Hepatocyte (in vitro differentiated cells): Measurements from ENCODE around the gene LRCOL1.

Source experiments
- EZH2 ChIP-seq: fragments of 200-600 bp; sonication (generic); IDR thresholded peaks from 2 replicates; pipeline ENCODE4 v1.6.1; 2016; ENCODE audit warnings: antibody characterized with exemption, mild to moderate bottlenecking, borderline replicate concordance
- EZH2phosphoT487 ChIP-seq: fragments of 200-600 bp; sonication (generic); IDR thresholded peaks from one replicate; pipeline ENCODE4 v1.6.1; 2018; ENCODE audit warnings: antibody characterized with exemption, mild to moderate bottlenecking, low read depth, moderate library complexity; ENCODE audit not compliant: unreplicated experiment, severe bottlenecking
- TF ChIP-seq, protein P1 (sequence below): fragments of 200-600 bp; sonication (generic); IDR thresholded peaks from 2 replicates; pipeline ENCODE4 v1.5.1; 2016; ENCODE audit warnings: antibody characterized with exemption, mild to moderate bottlenecking; ENCODE audit not compliant: poor library complexity

DNA sequence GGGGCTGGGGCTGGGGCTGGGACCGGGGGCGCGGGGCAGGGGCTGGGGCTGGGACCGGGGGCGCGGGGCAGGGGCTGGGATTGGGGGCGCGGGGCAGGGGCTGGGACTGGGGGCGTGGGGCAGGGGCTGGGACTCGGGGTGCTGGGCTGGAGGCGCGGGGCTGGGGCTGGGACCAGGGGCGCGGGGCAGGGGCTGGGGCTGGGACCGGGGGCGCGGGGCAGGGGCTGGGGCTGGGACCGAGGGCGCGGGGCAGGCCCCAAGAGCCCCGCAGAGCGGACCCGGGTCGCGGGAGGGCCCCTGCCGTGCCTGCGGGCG lies 8.6 kb upstream of the LRCOL1 start:
- TF ChIP-seq, protein P1, sequence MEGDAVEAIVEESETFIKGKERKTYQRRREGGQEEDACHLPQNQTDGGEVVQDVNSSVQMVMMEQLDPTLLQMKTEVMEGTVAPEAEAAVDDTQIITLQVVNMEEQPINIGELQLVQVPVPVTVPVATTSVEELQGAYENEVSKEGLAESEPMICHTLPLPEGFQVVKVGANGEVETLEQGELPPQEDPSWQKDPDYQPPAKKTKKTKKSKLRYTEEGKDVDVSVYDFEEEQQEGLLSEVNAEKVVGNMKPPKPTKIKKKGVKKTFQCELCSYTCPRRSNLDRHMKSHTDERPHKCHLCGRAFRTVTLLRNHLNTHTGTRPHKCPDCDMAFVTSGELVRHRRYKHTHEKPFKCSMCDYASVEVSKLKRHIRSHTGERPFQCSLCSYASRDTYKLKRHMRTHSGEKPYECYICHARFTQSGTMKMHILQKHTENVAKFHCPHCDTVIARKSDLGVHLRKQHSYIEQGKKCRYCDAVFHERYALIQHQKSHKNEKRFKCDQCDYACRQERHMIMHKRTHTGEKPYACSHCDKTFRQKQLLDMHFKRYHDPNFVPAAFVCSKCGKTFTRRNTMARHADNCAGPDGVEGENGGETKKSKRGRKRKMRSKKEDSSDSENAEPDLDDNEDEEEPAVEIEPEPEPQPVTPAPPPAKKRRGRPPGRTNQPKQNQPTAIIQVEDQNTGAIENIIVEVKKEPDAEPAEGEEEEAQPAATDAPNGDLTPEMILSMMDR = no peak
- TF ChIP-seq EZH2 = no peak
- no peak for TF ChIP-seq EZH2phosphoT487
